K562 (cell line): ENCODE results near the gene CDKN1B. TPM values are rescaled to one million over a fixed set of nuclear protein-coding genes. Genes with fewer than 3 reads are reported as not detected.

ENCODE experiments used
- ARID2 ChIP-seq: fragments of 450-650 bp; IDR thresholded peaks from 2 replicates; pipeline ENCODE4 v1.6.1; 2017; ENCODE audit warnings: antibody characterized with exemption, mild to moderate bottlenecking
- ESRRB ChIP-seq: fragments of 250-450 bp; sonication (Bioruptor Pico); IDR thresholded peaks from 2 replicates; pipeline ENCODE4 v1.5.0; 2020; ENCODE audit warnings: mild to moderate bottlenecking, moderate library complexity, borderline replicate concordance
- MTA1 ChIP-seq: fragments of 450-650 bp; IDR thresholded peaks from 2 replicates; pipeline ENCODE4 v1.6.1; 2017; ENCODE audit warnings: borderline replicate concordance
- NFE2L1 ChIP-seq: fragments of 450-650 bp; IDR thresholded peaks from 2 replicates; pipeline ENCODE4 v1.6.1; 2016; ENCODE audit warnings: missing genetic modification characterization, low read depth, mild to moderate bottlenecking, missing compliant biosample characterization, moderate library complexity, borderline replicate concordance
- NRF1 ChIP-seq, 2 experiments: fragments of 450-650 bp; IDR thresholded peaks in 1 of 2; conservative IDR thresholded peaks in 1 of 2; 2 replicates each; pipeline ENCODE4 v1.6.1; 2014; ENCODE audit warnings: mild to moderate bottlenecking in 2 of 2
- PURB ChIP-seq: sonication (generic); formaldehyde crosslinking; IDR thresholded peaks from 2 replicates; pipeline ENCODE4 v1.9.0; 2021; ENCODE audit warnings: low read depth, mild to moderate bottlenecking, missing genetic modification reagents
- RAD51 ChIP-seq: fragments of 450-650 bp; IDR thresholded peaks from 2 replicates; pipeline ENCODE4 v1.7.1; 2016; ENCODE audit warnings: low read depth, mild to moderate bottlenecking, borderline replicate concordance
- REST ChIP-seq, 2 experiments: fragments of 450-650 bp; formaldehyde crosslinking in 1 of 2; IDR thresholded peaks; 2 replicates each; pipeline versions ENCODE4 v1.4.0 to v1.6.1; 2014 to 2020; ENCODE audit warnings: mild to moderate bottlenecking in 2 of 2, borderline replicate concordance in 1 of 2, low read depth in 1 of 2
- ZBTB9 ChIP-seq: fragments of 450-650 bp; formaldehyde crosslinking; IDR thresholded peaks from 2 replicates; pipeline ENCODE4 v1.4.0; 2020; ENCODE audit warnings: mild to moderate bottlenecking, moderate library complexity
- ZC3H4 ChIP-seq: sonication (generic); formaldehyde crosslinking; IDR thresholded peaks from 2 replicates; pipeline ENCODE4 v1.9.0; 2021; ENCODE audit warnings: missing genetic modification reagents, borderline replicate concordance
- polyA plus RNA-seq, 8 experiments: library from polyadenylated mRNA; depleted of rRNA in 4 of 8; stranded (reverse) in 5 of 8; unstranded in 3 of 8; fragments of >200 nt; fragmentation: Nextera tagmentation in 2 of 8; fragmentation: Illumina TruSeq in 1 of 8; extraction: Ambion mirVana in 2 of 8; extraction: Trizol in 1 of 8; gene quantifications; 2 replicates each; pipeline versions ENCODE4 v1.2.1 to v1.2.3, GENCODE V29; 2011 to 2014; ENCODE audit warnings: inconsistent platforms in 1 of 8, missing spikeins in 1 of 8
- total RNA-seq, 7 experiments: library from RNA; depleted of rRNA in 6 of 7; stranded (reverse); fragments of >200 nt in 6 of 7; fragmentation: Illumina TruSeq in 2 of 7; extraction: Trizol in 2 of 7; gene quantifications; 2 replicates each; pipeline versions ENCODE4 v1.2.1 to v1.2.3, GENCODE V29; 2011 to 2021; ENCODE audit warnings: low replicate concordance in 1 of 7

The CDKN1B gene
- total and polyA plus RNA-seq, 9 of the 15 experiments (the other 6 are each of a cell fraction or from before 2014, with no cell fraction given) = 2.6 to 35.2 (median 15.5) TPM

GRCh38 chr12:12733118-12733517 is 15.9 kb downstream of the CDKN1B start (continued):
- TF ChIP-seq MTA1 = no peak
- no peak for TF ChIP-seq ARID2
- no peak for TF ChIP-seq PURB (CRISPR knock-in tag)
- TF ChIP-seq ZC3H4 = no peak
- no peak for TF ChIP-seq REST (IDR thresholded peaks at IDR 0.05; ENCODE audit: borderline replicate concordance)
- no peak for TF ChIP-seq REST (CRISPR knock-in tag; IDR thresholded peaks at IDR 0.05; ENCODE audit: low read depth)
- no peak for TF ChIP-seq RAD51
- TF ChIP-seq NFE2L1 = no peak
- TF ChIP-seq NRF1 (conservative IDR thresholded peaks at IDR 0.05 in 1 of 2, IDR thresholded peaks at IDR 0.05 in 1 of 2) = no peak
- no peak for TF ChIP-seq ESRRB (CRISPR knock-in tag)
- no peak for TF ChIP-seq ZBTB9 (CRISPR knock-in tag)
